Measurements from ENCODE around the gene SPHKAP.
"Not testable (repeated sequence)": the region's sequence is repeated elsewhere in the genome, so short reads cannot be mapped to it uniquely, and the experiment has no call there.

The SPHKAP gene

GRCh38 chr2:228079194-228079593, 102.3 kb downstream of the SPHKAP start:
- Histone ChIP-seq H3K27me3 (no peaks in the 10 kb centered on the region), H3K27ac (no peak overlapping the region), H3K9me3 (no peaks in the 10 kb centered on the region), H3K36me3 (no peaks in the 10 kb centered on the region), H3K4me3 (no peak overlapping the region), H3K4me1 (no peaks in the 10 kb centered on the region)
- TF ChIP-seq CTCF (IDR thresholded peaks at IDR 0.05), result no peak
- no peak for DNase-seq
- intact Hi-C loops (cut with DNase I; ENCODE audit: low total_unique reads), result no loop called here

- H3K36me3 ChIP-seq; H3K4me3 ChIP-seq; intact Hi-C loops (cut with DNase I; ENCODE audit: low total_unique reads); DNase-seq; H3K4me1 ChIP-seq; H3K27ac ChIP-seq; H3K9me3 ChIP-seq; H3K27me3 ChIP-seq: not testable (repeated sequence)
Measured at GRCh38 chr2:228076695-228077094, 104.8 kb downstream of the SPHKAP start.

DNA sequence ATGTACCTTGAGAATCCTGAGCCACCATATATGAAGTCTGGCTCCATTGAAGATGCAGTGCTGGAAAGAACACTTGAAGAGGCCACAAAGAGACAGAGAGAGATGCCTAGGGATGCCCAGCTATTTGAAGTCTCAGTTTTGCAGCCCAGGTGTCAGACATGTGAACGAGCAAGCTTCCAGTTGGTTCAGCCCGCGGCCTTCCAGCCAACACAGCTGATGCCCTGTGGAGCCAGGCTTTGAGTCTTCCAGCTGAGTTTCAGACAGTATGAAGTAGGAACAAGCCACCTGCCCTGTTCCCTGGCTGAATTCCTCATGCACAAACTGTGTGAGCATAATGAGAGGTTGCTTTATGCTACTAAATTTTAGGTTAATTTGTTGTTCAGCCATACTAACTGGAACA, 108.8 kb downstream of the SPHKAP start:
- no peak for TF ChIP-seq CTCF (IDR thresholded peaks at IDR 0.05)
- Histone ChIP-seq H3K4me1 (no peaks in the 10 kb centered on the region), H3K36me3 (no peaks in the 10 kb centered on the region), H3K4me3 (no peak overlapping the region), H3K9me3 (no peaks in the 10 kb centered on the region), H3K27ac (no peak overlapping the region), H3K27me3 (no peaks in the 10 kb centered on the region)
- DNase-seq, result no peak
- intact Hi-C loops (cut with DNase I; ENCODE audit: low total_unique reads), result no loop called here

DNA sequence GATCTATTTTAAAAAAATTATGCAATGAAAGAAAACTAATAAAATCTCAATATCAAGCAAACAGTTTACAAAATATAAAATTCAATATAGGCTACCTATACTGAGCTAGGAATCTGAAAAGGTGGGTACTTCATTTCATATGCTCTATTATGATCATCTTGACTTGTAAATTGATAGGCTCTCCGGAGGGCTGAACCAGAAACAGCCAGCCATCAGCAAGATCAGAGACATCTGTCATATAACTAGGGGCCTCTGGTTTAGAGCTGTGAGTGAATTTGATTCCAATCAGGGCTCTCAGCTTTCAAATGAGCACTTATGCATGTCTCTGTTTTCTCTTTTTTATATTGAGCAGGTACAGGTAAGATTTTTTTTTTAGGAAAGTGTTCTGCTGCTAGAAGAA, 114.2 kb downstream of the SPHKAP start:
- Histone ChIP-seq H3K27ac (no peak overlapping the region), H3K9me3 (no peaks in the 10 kb centered on the region), H3K4me1 (no peaks in the 10 kb centered on the region), H3K4me3 (no peak overlapping the region), H3K36me3 (no peaks in the 10 kb centered on the region), H3K27me3 (no peaks in the 10 kb centered on the region)
- intact Hi-C loops (cut with DNase I; ENCODE audit: low total_unique reads), result no loop called here
- no peak for DNase-seq
- no peak for TF ChIP-seq CTCF (IDR thresholded peaks at IDR 0.05)

- intact Hi-C loops (cut with DNase I; ENCODE audit: low total_unique reads), result no loop called here
- no peak for DNase-seq
- H3K4me1 ChIP-seq, result no peaks in the 10 kb centered on the region
- H3K27me3 ChIP-seq, result no peaks in the 10 kb centered on the region
- no peaks in the 10 kb centered on the region for H3K36me3 ChIP-seq
- H3K27ac ChIP-seq, result no peak overlapping the region
- H3K9me3 ChIP-seq, result no peaks in the 10 kb centered on the region
- no peak for TF ChIP-seq CTCF (IDR thresholded peaks at IDR 0.05)
- H3K4me3 ChIP-seq, result no peak overlapping the region
Measured at GRCh38 chr2:228066126-228066798, 115.2 kb downstream of the SPHKAP start.

GRCh38 chr2:228065686-228066085, 115.8 kb downstream of the SPHKAP start:
- intact Hi-C loops (cut with DNase I; ENCODE audit: low total_unique reads), result no loop called here
- Histone ChIP-seq H3K4me3 (no peak overlapping the region), H3K36me3 (no peaks in the 10 kb centered on the region), H3K4me1 (no peaks in the 10 kb centered on the region), H3K27ac (no peak overlapping the region), H3K27me3 (no peaks in the 10 kb centered on the region), H3K9me3 (no peaks in the 10 kb centered on the region)
- DNase-seq, result no peak
- TF ChIP-seq CTCF (IDR thresholded peaks at IDR 0.05), result no peak

Data from tibial artery (tissue), 4 donors.